GM06990 (cell line): ENCODE measurements around the gene WDPCP.
A peak's percentile ranks its signal among the peaks of the same experiment; 100 is the strongest.

Experiments
- DNase-seq: peaks from one replicate; pipeline ENCODE4 v3.0.0-alpha.2; 2011; ENCODE audit not compliant: insufficient read length; ENCODE audit errors: extremely low read depth
- H3K27me3 ChIP-seq: replicated peaks from 2 replicates; pipeline ENCODE4 v1.6.0; 2011; ENCODE audit warnings: low read length; ENCODE audit not compliant: control insufficient read depth, insufficient read depth
- H3K36me3 ChIP-seq: 2 replicates; pipeline ENCODE4 v1.5.1; 2011; ENCODE audit warnings: low read length; ENCODE audit not compliant: control insufficient read depth, insufficient read depth
- H3K4me3 ChIP-seq: replicated peaks from 2 replicates; pipeline ENCODE4 v1.5.1; 2011; ENCODE audit warnings: low read depth, mild to moderate bottlenecking, control low read depth, low read length
- TF ChIP-seq, protein P1 (sequence below): IDR thresholded peaks from 2 replicates; pipeline ENCODE4 v1.5.1; 2011; ENCODE audit warnings: low read length, control low read depth, mild to moderate bottlenecking, inconsistent platforms; ENCODE audit not compliant: insufficient read depth, poor library complexity, severe bottlenecking

WDPCP gene

DNA sequence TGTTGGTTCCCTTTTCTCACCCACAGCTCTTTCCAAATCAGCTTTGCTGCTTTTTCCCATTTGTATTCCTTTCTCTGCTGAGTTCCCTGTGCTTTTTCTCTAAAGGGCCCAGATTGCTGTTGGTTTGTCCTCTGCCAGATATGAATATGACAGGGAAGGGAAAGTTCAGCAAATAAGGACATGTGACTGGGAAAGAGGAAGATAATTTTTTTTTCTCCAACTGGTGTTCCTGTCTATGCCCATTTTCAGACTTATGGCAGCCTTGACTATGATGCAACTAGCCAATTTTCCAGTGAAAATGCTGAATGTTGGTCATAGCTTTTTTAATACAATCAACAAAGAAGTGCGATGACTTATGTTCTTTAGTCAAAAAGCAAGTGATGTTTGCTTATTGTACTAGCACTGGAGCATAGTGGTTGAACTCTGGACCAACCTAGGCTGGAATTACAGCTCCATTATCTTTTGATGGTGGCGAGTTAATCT, 8.2 kb upstream of the WDPCP start:
- Histone ChIP-seq H3K27me3 (no peaks in the 10 kb centered on the region), H3K4me3 (no peak overlapping the region), H3K36me3 (peaks cover 9% of the 10 kb centered on the region)
- TF ChIP-seq, protein P1, sequence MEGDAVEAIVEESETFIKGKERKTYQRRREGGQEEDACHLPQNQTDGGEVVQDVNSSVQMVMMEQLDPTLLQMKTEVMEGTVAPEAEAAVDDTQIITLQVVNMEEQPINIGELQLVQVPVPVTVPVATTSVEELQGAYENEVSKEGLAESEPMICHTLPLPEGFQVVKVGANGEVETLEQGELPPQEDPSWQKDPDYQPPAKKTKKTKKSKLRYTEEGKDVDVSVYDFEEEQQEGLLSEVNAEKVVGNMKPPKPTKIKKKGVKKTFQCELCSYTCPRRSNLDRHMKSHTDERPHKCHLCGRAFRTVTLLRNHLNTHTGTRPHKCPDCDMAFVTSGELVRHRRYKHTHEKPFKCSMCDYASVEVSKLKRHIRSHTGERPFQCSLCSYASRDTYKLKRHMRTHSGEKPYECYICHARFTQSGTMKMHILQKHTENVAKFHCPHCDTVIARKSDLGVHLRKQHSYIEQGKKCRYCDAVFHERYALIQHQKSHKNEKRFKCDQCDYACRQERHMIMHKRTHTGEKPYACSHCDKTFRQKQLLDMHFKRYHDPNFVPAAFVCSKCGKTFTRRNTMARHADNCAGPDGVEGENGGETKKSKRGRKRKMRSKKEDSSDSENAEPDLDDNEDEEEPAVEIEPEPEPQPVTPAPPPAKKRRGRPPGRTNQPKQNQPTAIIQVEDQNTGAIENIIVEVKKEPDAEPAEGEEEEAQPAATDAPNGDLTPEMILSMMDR: no peak
- DNase-seq: no peak

DNA sequence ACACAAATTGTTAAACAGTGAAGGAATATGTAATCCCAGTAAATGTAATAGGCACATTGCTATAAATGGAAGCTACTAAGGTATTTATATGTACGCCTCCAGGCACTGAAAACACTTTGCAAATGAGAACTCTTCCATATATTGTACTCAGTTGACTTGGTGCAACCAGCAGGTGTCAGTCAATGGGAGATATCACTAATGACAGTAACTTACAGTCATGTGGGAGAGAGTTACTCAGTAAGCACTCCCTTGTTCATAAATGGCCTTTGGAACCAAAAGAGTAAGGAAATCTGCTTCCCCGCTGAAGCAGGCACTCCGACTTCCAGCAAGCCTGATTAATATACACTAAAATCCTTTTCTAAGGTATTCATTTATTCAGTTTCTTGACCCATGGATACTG, 6.4 kb upstream of the WDPCP start:
- TF ChIP-seq, protein P1: peak; percentile 14
- H3K36me3 ChIP-seq: peaks cover 4% of the 10 kb centered on the region
- no peak overlapping the region for H3K4me3 ChIP-seq
- no peak for DNase-seq
- no peaks in the 10 kb centered on the region for H3K27me3 ChIP-seq

DNA sequence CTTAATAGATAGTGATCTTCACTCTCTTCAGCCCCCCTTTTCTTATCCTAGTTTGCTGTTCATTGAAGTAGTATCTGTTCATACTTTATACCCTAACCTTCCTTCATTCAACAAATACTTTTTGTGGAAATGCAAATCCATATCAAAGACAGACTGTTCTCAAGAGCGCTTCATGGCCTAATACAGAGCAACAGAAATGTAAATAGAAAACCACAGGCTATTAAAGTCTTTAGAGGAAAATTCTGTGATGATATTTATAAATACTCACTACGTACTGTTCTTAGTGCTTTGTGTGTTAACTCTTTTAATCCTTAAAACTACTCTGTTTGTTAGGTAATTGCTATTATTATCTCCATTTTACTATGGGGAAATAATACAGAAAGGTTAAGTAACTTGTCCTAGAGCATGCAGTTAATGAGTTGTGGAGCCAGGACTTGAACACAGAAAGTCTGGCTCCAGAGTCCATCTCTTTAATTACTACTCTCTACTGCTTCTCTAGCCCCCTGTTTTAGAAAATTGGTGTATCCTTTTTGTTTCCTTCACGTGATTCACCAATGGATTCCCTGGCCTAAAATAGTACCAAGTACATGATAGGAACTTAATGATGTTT, 3.4 kb upstream of the WDPCP start:
- Histone ChIP-seq H3K27me3 (no peaks in the 10 kb centered on the region), H3K36me3 (peaks cover 4% of the 10 kb centered on the region), H3K4me3 (no peak overlapping the region; the same call in none of the 2 replicates)
- TF ChIP-seq, protein P1: no peak
- no peak for DNase-seq

DNA sequence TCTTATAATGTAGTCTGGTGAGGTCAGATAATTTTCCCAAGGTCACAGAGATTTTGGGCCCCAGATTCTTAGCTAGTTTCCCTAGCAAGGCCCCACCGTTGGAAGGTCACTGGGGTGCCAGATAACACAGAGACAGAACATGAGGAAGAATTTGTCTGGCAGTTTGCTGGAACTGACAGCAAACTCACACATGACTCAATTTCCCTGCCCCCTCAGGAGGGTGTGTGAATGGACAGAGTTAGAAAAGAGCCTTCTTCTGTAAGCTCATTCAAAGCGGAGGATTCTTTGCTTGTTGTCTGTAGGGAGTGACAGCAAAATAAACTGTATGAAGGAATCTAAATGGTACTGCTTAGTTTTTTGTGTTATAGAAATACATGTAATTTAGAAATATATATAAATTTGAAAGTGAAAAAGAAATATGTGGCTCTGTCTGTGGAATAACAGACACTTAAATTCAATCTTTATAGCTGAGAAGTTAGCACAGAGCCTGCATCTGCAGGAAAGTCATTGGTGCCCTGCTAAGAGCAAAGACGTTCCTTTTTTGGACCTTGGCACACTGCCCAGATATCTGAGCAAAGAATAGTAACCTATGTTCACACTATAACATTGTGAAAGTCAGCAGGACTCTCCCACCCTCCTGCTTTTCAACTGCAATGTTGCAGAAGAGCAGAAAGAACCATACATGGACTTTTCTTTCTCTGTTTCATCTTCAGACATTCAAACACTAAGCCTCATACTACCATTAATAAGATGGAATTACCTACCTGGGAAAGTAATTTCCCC, 2.5 kb upstream of the WDPCP start:
- no peak for DNase-seq
- peaks cover 4% of the 10 kb centered on the region for H3K36me3 ChIP-seq
- TF ChIP-seq, protein P1: no peak
- no peaks in the 10 kb centered on the region for H3K27me3 ChIP-seq
- peak overlapping the region; percentile 40 for H3K4me3 ChIP-seq

DNA sequence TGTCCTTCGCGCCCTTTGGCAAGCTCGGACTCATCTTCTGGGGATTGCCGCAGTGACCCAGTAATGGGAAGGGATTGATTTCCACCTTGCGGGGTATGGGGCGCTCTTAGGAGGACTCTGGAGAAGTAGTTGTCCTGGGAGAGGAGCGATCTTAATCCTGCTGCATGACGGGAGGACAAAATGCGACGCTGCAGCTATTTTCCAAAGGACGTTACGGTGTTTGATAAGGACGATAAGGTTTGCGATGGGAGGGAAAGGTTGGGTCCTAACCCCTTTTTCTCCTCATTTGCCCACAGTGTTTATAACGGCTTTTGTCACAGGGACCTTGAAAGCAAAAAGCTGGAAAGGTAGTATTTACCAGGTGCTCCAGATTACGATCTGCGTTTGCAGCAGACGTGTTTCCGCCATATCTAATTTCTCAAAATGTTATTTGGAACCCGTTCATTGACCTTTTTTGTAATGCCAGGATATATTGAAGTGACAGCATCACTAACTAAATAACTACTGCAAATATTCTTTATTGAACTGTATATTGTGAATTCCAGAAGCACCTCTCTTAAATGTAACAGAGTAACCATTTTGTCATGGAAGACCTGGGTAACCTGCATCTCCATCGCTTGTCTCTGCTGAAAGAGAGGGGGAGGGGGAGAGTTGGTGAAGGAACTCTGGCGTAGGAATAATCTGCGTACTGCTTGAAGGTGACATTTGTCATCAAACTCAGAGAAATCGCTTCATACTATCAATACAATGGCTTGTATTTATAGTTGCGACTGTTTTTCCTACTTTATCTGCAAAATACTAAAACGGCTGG, 1.1 kb upstream of the WDPCP start:
- no peaks in the 10 kb centered on the region; the same call in none of the 2 replicates for H3K36me3 ChIP-seq
- H3K27me3 ChIP-seq: no peaks in the 10 kb centered on the region
- H3K4me3 ChIP-seq: peak overlapping the region; percentile 93
- DNase-seq: no peak
- TF ChIP-seq, protein P1: no peak
